Activated CD8-positive, alpha-beta memory T cell treated with anti-CD3 and anti-CD28 coated beads for 48 hours (primary cell): Measurements from ENCODE around the gene SH2D2A.

ENCODE experiments used
- DNase-seq, 3 experiments: peaks; one replicate each; pipeline ENCODE4 v3.0.0-alpha.2; 2020; ENCODE audit warnings: low read depth in 2 of 3, low spot score in 2 of 3

The SH2D2A gene

DNA sequence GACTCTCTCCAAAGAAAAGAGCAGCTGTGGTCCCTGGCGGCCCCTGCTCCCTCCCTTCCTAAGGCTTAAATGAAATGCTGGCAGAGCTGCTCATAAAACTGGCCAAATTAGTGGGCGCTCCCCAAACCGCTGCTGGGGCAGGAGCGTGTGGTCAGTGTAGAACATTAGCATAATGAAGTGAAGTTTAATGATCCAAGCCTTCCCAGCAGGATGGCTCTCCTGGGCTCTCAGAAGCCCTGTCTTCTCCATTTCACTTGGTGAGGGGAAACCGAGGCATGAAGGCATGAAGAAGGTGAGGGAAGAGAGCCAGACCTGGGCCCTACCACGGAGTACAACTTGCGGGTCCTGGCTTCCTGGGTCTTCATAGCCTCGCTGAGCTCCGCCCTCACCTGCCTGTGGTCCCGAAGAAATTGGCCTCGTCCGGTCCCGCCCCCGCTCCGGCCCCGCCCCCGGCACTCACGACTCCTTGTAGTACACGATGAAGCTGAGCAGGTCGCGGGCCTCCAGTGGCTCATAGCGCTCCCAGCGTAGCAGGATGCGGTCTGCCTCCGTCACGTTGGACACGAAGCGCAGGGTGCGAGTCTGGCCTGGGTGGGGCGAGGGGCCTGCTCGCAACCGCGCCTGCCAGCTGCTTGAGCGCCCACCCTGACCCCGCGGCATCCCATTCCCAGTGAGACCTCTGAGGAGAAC, 32.0 kb upstream of the SH2D2A start:
- peak in 2 of 3 experiments; percentile 49 to 55 for DNase-seq

GRCh38 chr1:156847591-156848460, 31.2 kb upstream of the SH2D2A start:
- no peak for DNase-seq

DNA sequence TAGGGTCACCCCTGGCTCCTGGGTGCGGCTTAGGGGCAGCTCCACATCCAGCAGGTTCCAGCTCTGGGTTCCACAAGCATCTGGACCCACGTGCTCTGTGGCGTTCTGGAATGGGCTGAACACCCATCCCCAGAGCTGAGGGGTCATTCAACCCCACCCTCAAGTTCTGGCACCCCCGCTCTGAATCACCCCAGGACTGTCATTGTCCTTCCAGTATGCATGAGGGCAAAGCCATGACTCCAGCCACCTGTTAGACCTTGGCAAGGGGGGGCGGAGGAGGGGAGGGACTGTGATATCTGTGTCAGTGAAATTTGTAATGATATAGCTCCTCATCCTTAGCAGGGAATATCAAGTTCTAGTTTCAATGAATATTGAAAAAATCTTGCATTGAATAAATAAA, 30.0 kb upstream of the SH2D2A start:
- DNase-seq, result no peak

DNA sequence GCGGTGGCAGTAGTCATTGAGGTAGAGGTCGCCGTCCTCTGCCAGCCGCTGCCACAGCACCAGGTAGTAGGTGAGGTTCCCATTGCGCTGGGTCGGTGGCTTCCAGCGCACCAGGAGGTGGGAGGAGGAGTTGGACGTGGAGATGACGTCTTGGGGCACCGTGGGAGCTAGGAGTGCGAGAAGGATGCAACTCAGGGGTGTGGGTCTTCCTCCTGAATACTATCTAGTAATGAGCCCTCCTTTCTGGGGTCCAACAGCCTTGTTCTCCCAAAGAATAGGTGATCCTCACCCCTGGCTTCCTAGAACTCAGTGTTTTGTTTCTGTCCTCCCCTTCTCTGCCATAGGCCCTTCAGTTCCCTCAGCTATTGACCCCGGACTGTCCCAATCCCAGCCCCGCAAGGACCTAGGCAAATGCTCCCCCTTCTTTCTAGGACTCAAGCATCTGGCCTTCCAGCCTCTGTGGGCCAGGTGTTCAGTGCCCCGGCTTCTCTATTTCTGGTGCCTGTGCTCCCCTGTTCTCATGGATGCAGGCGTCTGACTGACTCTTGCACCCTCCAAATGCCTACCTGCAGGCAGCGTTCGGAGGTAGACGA, 29.4 kb upstream of the SH2D2A start:
- DNase-seq, result no peak

DNA sequence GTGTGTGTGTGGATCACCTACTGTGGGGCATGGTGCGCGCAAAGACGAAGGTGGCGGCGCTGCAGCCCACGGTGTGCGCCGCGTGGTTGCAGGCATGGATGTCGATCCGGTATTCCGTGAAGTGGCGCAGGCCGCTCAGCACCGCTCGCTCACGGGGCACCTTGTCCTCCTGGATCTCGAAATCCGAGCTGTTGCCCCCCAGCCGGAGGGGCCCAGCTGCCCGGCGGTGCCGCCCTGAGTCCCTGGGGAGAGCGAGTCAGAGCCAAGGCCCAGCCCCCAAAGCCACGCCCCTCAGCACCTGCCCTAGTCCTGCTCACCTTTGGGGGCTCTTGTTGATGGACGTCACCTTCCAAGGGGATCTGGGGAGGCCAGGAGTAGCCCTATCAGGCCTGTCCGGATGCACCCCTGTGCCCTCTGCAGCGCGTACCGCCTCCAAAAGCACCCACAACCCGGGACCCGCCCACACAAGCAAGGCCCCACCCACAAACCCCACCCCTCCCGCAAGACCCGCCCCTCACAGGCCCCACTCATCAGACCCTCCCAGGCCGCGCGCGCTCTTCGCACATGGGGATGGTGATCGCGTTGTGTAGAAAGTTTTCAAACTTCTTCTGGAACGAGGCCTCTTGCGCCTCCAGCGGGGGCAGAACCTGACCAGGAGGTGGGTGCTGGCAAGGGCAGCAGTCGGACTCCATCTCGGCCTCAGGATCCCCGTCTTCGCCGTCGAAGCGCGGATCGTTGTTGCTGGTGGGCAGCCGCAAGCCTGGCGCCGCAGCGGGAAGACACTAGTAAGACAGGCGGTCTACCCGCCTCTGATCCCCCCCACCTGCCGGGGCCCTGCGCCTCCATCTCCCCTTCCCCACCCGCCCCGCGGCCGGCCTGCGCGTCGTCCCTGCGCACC, 28.7 kb upstream of the SH2D2A start:
- no peak for DNase-seq

- no peak for DNase-seq
Measured at GRCh38 chr1:156844638-156845037, 28.0 kb upstream of the SH2D2A start.

GRCh38 chr1:156844102-156844501, 27.5 kb upstream of the SH2D2A start:
- DNase-seq, result no peak

DNA sequence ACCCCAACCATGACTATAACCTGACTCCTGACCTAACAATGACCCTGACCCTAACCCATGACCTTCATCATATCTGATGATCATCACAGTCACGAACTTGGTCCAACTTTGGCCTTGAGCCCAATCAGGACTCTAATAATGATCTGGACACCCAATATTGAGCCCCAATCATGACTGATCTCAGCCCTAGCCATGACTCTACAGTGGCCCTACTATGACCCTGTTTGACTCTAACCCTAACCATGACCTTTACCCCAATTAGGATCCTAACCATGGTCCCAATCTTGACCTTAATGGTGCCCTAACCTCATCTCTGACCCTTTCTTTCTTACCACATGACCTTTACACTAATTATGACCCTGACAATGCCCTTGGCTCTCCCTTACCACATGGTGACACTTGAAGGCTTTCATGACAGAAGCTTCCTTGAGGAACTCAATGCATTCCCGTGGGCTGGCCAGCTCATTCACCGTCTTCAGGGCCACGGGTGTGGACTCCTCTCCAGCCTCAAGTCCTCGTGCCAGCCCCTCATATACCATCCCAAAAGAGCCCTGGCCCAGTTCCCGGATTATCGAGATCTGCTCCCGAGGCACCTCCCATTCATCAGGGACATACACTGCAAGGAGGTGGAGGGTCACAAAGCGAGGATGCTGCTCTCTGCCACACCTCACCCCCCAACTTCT, 26.1 kb upstream of the SH2D2A start:
- DNase-seq, result no peak

GRCh38 chr1:156841295-156841855, 24.7 kb upstream of the SH2D2A start:
- no peak for DNase-seq

GRCh38 chr1:156840898-156841279, 24.2 kb upstream of the SH2D2A start:
- no peak for DNase-seq

GRCh38 chr1:156840186-156840897, 23.7 kb upstream of the SH2D2A start:
- no peak for DNase-seq

DNA sequence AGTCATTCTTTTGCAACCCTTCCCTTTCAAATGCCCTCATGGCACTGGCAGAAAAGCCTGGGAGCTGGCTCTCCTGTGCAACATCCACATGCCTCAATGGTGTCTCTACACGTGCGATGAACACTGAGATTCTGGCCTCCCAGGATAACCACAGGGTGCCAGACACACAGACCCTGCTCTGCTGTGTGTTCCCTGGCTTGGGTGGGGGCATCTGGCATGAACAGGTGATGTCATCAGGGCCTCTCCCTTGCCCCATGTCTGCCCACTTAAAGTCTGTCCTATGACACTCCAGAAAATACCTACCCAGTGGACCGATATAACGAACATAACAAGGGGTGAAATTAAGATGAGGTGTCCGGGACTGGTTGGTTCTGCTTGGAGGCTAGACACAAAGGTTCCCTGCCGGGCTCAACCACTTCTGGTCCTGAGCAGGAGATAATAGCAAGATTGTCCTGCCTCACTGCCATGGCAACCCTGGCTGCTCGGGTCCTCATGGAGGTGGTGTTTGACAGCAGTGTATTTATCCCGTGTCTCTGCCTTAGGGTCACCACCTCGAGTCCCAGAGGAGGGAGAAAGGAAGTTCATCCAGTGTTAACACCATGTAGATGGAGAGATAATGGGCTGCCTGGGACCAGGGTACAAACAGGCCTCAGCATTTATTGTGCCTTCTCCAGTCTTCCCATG, 22.9 kb upstream of the SH2D2A start:
- DNase-seq, result no peak

- DNase-seq, result no peak
Measured at GRCh38 chr1:156838972-156839371, 22.3 kb upstream of the SH2D2A start.

GRCh38 chr1:156836892-156837291, 20.2 kb upstream of the SH2D2A start:
- DNase-seq, result no peak

DNA sequence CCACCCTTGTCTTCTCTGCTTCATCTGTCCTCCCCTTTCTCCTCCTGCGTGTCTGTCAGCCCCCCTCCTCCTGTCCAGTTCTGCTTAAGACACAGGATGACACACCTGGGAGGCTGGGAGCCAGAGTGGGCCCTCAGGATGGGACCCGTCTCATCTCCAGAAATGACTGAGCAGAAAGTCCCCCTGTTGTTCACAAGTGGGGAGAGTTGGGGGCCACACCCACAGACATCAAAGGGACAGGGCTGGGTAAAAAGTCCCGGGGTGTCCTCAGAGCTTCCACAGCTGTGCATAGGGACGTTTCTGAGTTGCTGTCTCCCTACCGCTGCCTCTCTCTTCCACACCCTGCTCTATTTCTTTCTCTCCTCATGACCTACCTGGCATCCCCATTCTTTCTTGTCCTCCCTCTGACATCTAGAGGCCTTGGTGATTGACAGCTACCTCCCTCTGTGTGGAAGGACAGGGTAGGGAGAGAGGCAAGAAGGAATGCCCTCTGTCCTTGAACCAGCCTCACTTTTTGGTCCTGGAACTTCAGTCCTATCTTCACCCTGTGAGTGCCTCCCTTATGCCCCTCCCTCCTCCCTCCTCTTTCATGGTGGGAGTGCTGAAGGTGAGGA, 19.5 kb upstream of the SH2D2A start:
- no peak for DNase-seq

DNA sequence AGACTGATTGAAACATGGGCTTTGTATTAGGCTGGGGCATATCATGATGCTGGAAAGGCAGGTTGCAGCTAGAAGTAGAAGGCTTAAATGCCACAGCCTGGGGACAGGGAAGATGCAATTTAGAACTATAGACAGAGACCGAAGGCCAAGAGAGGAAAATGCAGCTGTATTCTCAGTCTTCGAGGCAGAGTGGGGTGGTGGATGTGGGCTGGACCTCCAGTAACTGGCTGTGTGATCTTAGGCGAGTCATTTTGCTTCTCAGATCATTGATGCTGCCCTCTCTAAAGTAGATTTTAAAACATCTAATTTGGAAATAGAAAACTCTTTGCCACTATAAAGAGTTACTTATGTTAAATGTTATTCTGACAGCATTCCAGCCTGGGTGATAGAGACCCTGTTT, 17.7 kb upstream of the SH2D2A start:
- no peak for DNase-seq

GRCh38 chr1:156833603-156834002, 17.0 kb upstream of the SH2D2A start:
- DNase-seq, result no peak

DNA sequence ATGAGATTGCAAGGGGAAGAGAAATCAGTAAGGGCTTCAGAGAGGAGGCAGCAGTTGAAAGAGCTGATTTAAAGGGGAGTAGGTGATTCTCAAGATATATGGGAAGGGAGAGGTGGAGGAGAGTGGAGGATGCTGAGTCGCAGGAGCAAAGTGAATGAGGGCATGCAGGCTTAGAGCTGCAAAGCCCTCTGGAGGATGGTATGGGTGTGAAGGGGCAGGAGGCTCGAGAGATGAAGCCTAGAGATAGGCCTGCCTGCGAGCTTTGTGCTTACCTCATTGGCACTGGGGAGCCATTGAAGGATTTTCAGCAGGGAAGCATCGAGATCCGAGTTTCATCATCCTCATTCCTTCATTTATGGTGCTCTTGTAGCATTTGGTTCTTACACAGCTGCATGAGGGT, 15.8 kb upstream of the SH2D2A start:
- DNase-seq, result no peak
